Hematopoietic multipotent progenitor cell treated with erythropoietin and hydrocortisone succinate and interleukin-3 and kit ligand, for 6 days (in vitro differentiated cells): ENCODE data around the gene SLC13A5.
"Not testable (repeated sequence)": the region's sequence is repeated elsewhere in the genome, so short reads cannot be mapped to it uniquely, and the experiment has no call there.

ENCODE experiments used
- DNase-seq: peaks from one replicate; pipeline ENCODE4 v3.0.0-alpha.2; 2015

The SLC13A5 gene

GRCh38 chr17:6710317-6710716 is 2.9 kb downstream of the SLC13A5 start:
- DNase-seq: no peak

- DNase-seq: no peak
Measured at GRCh38 chr17:6708357-6708961, 4.7 kb downstream of the SLC13A5 start.

- DNase-seq: no peak
Measured at GRCh38 chr17:6706996-6707395, 6.2 kb downstream of the SLC13A5 start.

- DNase-seq: no peak
Measured at GRCh38 chr17:6706499-6706898, 6.7 kb downstream of the SLC13A5 start.

GRCh38 chr17:6704470-6705052 is 8.6 kb downstream of the SLC13A5 start:
- DNase-seq: no peak

- no peak for DNase-seq
Measured at GRCh38 chr17:6703751-6704150, 9.4 kb downstream of the SLC13A5 start.

- DNase-seq: no peak
Measured at GRCh38 chr17:6702567-6703215, 10.5 kb downstream of the SLC13A5 start.

- peak; percentile 75 for DNase-seq
Measured at GRCh38 chr17:6701719-6702118, 11.4 kb downstream of the SLC13A5 start.

GRCh38 chr17:6700948-6701307 is 12.2 kb downstream of the SLC13A5 start:
- DNase-seq: no peak

- DNase-seq: no peak
Measured at GRCh38 chr17:6699997-6700947, 12.9 kb downstream of the SLC13A5 start.

GRCh38 chr17:6698004-6698403 is 15.2 kb downstream of the SLC13A5 start:
- no peak for DNase-seq

GRCh38 chr17:6696906-6697305 is 16.3 kb downstream of the SLC13A5 start:
- DNase-seq: no peak

- DNase-seq: no peak
Measured at GRCh38 chr17:6695565-6695964, 17.6 kb downstream of the SLC13A5 start.

- no peak for DNase-seq
Measured at GRCh38 chr17:6695051-6695450, 18.1 kb downstream of the SLC13A5 start.

- DNase-seq: not testable (repeated sequence)
Measured at GRCh38 chr17:6691958-6692357, 21.2 kb downstream of the SLC13A5 start.

- DNase-seq: no peak
Measured at GRCh38 chr17:6691546-6691945, 21.6 kb downstream of the SLC13A5 start.

- no peak for DNase-seq
Measured at GRCh38 chr17:6690641-6691040, 22.5 kb downstream of the SLC13A5 start.

GRCh38 chr17:6688944-6689343 is 24.2 kb downstream of the SLC13A5 start:
- DNase-seq: no peak

GRCh38 chr17:6686026-6686425 is 27.1 kb downstream of the SLC13A5 start:
- no peak for DNase-seq

GRCh38 chr17:6684881-6685767 is 28.0 kb downstream of the SLC13A5 start:
- no peak for DNase-seq

GRCh38 chr17:6684460-6684783 is 28.7 kb downstream of the SLC13A5 start:
- DNase-seq: no peak

- DNase-seq: no peak
Measured at GRCh38 chr17:6683730-6684459, 29.3 kb downstream of the SLC13A5 start.
